KMS-11 (cell line): Measurements from ENCODE around the gene SCN9A.

Experiments
- H2AFZ ChIP-seq: fragments of 200-600 bp; sonication (generic); 2 replicates; pipeline ENCODE4 v1.6.1; 2016; ENCODE audit warnings: antibody characterized with exemption, mixed run types, low read depth
- H3K27ac ChIP-seq: fragments of 200-600 bp; sonication (generic); 2 replicates; pipeline ENCODE4 v1.6.1; 2016; ENCODE audit warnings: mild to moderate bottlenecking, mixed run types
- H3K27me3 ChIP-seq: fragments of 200-600 bp; sonication (generic); 2 replicates; pipeline ENCODE4 v1.6.1; 2017; ENCODE audit warnings: mild to moderate bottlenecking, low read depth, mixed run types, moderate library complexity; ENCODE audit not compliant: insufficient read depth
- H3K36me3 ChIP-seq: fragments of 200-600 bp; sonication (generic); 2 replicates; pipeline ENCODE4 v1.6.1; 2017; ENCODE audit warnings: mild to moderate bottlenecking, mixed run types; ENCODE audit not compliant: insufficient read depth
- H3K4me1 ChIP-seq: fragments of 200-600 bp; sonication (generic); 2 replicates; pipeline ENCODE4 v1.6.1; 2016; ENCODE audit warnings: mild to moderate bottlenecking, low read depth, mixed run types; ENCODE audit not compliant: poor library complexity, severe bottlenecking
- H3K4me2 ChIP-seq: fragments of 200-600 bp; sonication (generic); 2 replicates; pipeline ENCODE4 v1.7.0; 2016; ENCODE audit warnings: mild to moderate bottlenecking, mixed run types
- H3K4me3 ChIP-seq: fragments of 200-600 bp; sonication (generic); IDR thresholded peaks from 2 replicates; pipeline ENCODE4 v1.6.1; 2017; ENCODE audit warnings: low read depth, low read length, mixed read lengths; ENCODE audit not compliant: insufficient read depth
- H3K79me2 ChIP-seq: fragments of 200-600 bp; sonication (generic); 2 replicates; pipeline ENCODE4 v1.6.1; 2016; ENCODE audit warnings: low read depth, mixed run types; ENCODE audit not compliant: insufficient read depth
- H3K9ac ChIP-seq: fragments of 200-600 bp; sonication (generic); 2 replicates; pipeline ENCODE4 v1.6.1; 2016; ENCODE audit warnings: mild to moderate bottlenecking, mixed run types
- H4K20me1 ChIP-seq: fragments of 200-600 bp; sonication (generic); 2 replicates; pipeline ENCODE4 v1.6.1; 2016; ENCODE audit warnings: mild to moderate bottlenecking, mixed run types; ENCODE audit not compliant: insufficient read depth
- TF ChIP-seq, protein P1 (sequence below): fragments of 200-600 bp; sonication (generic); conservative IDR thresholded peaks from 2 replicates; pipeline ENCODE4 v1.6.1; 2017; ENCODE audit warnings: low read depth, mild to moderate bottlenecking, antibody characterized with exemption, low read length, moderate library complexity, mixed read lengths

SCN9A gene

DNA sequence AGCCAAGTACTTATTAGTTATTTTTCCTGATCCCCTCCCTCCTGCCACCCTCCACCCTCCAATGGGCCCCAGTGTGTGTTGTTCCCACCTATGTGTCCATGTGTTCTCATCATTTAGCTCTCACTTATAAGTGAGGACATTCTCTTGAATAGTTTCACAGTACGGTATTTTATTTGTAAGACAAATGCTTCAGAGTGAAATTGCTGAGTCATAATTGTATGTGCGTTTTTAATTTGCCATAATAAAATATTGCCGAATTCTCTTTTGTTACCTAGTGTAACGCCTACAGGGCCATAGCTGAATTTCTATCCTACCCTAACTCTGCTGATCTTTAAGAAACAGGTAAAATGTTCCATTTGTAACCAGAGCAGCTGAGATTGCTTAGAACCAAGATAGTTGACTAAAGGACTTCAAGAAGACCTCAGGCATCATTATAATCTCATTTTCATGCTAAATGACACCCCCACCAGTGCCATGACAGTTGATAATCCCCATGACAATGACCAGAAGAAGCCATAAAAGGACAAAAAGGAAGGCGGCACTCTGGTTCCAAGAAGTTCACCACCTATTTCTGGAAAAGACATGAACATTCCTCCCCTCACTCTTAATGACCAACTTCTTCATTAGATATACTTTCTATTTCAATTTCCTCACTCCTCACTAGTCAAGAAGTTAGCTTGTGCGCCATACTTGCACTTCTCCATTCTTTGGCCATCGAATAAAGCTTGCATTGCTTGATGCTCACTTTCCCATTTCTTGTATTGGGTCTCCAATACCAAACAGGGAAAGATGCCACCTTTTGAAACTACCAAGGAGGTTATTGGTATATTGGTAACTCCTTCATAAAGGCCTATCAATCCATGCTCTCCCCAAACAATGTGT lies 18.4 kb downstream of the SCN9A start:
- Histone ChIP-seq H4K20me1 (no peaks in the 10 kb centered on the region), H3K27me3 (no peaks in the 10 kb centered on the region), H3K27ac (no peak overlapping the region), H3K4me3 (no peak overlapping the region), H3K9ac (no peak overlapping the region), H3K79me2 (no peaks in the 10 kb centered on the region), H3K4me1 (peaks cover 10% of the 10 kb centered on the region), H3K36me3 (no peaks in the 10 kb centered on the region), H2AFZ (no peak overlapping the region), H3K4me2 (no peak overlapping the region)
- TF ChIP-seq, protein P1, sequence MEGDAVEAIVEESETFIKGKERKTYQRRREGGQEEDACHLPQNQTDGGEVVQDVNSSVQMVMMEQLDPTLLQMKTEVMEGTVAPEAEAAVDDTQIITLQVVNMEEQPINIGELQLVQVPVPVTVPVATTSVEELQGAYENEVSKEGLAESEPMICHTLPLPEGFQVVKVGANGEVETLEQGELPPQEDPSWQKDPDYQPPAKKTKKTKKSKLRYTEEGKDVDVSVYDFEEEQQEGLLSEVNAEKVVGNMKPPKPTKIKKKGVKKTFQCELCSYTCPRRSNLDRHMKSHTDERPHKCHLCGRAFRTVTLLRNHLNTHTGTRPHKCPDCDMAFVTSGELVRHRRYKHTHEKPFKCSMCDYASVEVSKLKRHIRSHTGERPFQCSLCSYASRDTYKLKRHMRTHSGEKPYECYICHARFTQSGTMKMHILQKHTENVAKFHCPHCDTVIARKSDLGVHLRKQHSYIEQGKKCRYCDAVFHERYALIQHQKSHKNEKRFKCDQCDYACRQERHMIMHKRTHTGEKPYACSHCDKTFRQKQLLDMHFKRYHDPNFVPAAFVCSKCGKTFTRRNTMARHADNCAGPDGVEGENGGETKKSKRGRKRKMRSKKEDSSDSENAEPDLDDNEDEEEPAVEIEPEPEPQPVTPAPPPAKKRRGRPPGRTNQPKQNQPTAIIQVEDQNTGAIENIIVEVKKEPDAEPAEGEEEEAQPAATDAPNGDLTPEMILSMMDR: no peak

DNA sequence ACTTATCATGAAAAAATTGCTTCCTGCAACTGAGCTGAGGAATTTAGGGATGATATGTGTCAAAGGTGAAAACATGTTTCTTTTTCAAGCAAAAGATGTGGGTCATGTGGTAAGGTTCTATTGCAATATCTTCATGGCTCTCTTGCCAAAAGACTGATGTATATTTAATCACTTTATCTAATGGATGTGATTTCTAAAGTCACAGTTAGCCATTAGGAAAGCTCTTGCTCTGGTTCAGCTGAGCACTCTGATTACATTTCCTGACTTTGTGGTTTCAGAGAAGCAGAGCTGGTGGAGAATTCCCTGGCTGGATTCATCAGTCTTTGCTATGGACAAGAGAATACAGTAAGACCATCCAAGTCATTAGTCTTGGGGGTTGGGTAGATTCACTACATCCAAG lies 24.4 kb downstream of the SCN9A start:
- TF ChIP-seq, protein P1: no peak
- Histone ChIP-seq H4K20me1 (no peaks in the 10 kb centered on the region), H3K27me3 (no peaks in the 10 kb centered on the region), H3K9ac (no peak overlapping the region), H3K36me3 (no peaks in the 10 kb centered on the region), H3K27ac (no peak overlapping the region), H3K4me3 (no peak overlapping the region), H3K4me1 (peaks cover 8% of the 10 kb centered on the region), H2AFZ (no peak overlapping the region), H3K4me2 (no peak overlapping the region), H3K79me2 (no peaks in the 10 kb centered on the region)

DNA sequence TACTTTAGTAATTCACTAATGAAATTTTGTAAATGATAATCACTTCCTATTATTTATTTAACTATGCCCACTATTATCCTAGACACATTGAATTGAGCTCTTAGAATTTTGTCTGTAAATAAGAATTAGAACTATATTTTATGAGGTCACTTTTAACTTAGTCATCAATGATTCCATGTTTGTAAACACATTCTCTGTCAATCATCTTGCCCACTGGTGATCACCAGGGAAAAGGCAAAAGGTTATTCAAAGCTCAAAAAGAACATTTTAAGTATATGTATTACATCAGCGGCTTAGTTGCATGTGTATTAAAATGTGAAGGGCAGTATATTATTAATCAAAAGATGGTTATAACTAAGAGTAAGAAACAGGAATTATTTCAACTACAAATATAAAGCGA lies 25.2 kb downstream of the SCN9A start:
- no peaks in the 10 kb centered on the region for H3K36me3 ChIP-seq
- H3K27ac ChIP-seq: no peak overlapping the region
- no peak overlapping the region for H2AFZ ChIP-seq
- H3K79me2 ChIP-seq: no peaks in the 10 kb centered on the region
- H3K4me3 ChIP-seq: no peak overlapping the region
- no peak overlapping the region for H3K9ac ChIP-seq
- H3K4me2 ChIP-seq: no peak overlapping the region
- H4K20me1 ChIP-seq: no peaks in the 10 kb centered on the region
- TF ChIP-seq, protein P1: no peak
- peaks cover 8% of the 10 kb centered on the region for H3K4me1 ChIP-seq
- no peaks in the 10 kb centered on the region for H3K27me3 ChIP-seq

DNA sequence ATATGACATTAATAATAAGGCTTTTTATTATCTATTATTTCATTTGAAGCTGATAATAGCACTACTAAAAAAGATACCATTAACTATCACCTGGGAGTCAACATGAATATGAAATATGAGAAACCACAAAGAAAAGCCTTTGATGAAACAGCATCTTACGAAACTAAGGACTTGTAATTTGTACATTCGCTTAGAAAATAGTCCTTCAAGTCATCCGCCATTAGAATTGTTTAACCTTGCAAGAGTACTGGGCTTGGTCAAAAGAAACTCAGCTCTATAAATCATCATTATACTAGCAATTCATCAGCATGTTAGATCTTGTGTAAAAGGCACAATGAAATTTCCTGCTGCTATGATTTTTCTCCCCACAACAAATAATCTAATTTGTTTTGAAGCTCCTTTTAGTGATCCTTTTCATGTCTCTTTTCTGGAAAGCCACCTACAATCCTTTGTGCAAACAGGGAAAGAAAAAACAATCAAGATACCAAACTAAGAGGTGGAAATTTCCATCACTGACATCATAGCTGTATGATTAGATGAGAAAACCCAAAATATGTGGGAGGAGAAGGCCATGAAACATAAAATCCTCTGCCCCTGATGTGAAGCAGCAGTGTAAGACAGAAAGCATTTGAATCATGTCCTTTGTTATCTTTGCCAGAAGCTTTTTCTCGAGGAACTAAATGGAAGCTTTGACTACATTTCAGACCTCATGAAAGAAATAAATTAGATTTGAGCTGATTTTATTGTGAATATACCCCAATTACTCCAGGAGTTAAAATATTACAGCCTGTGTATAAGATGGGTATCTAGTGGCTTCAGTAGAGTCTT lies 31.2 kb downstream of the SCN9A start:
- no peaks in the 10 kb centered on the region for H3K36me3 ChIP-seq
- TF ChIP-seq, protein P1: no peak
- H3K4me2 ChIP-seq: no peak overlapping the region
- no peak overlapping the region for H3K27ac ChIP-seq
- H2AFZ ChIP-seq: no peak overlapping the region
- no peaks in the 10 kb centered on the region for H3K27me3 ChIP-seq
- H3K4me1 ChIP-seq: peaks cover 12% of the 10 kb centered on the region
- H3K79me2 ChIP-seq: no peaks in the 10 kb centered on the region
- H3K4me3 ChIP-seq: no peak overlapping the region
- no peak overlapping the region for H3K9ac ChIP-seq
- no peaks in the 10 kb centered on the region for H4K20me1 ChIP-seq
